NCI-H748 treated with DMSO at 0.1 percent for 48 hours (cell line): ENCODE measurements around the gene SMG1.
"Not testable (repeated sequence)": the region's sequence is repeated elsewhere in the genome, so short reads cannot be mapped to it uniquely, and the experiment has no call there.

Experiments used
- DNase-seq: peaks from one replicate; lab custom pipeline; 2025; lab: John Stamatoyannopoulos, UW

The SMG1 gene

DNA sequence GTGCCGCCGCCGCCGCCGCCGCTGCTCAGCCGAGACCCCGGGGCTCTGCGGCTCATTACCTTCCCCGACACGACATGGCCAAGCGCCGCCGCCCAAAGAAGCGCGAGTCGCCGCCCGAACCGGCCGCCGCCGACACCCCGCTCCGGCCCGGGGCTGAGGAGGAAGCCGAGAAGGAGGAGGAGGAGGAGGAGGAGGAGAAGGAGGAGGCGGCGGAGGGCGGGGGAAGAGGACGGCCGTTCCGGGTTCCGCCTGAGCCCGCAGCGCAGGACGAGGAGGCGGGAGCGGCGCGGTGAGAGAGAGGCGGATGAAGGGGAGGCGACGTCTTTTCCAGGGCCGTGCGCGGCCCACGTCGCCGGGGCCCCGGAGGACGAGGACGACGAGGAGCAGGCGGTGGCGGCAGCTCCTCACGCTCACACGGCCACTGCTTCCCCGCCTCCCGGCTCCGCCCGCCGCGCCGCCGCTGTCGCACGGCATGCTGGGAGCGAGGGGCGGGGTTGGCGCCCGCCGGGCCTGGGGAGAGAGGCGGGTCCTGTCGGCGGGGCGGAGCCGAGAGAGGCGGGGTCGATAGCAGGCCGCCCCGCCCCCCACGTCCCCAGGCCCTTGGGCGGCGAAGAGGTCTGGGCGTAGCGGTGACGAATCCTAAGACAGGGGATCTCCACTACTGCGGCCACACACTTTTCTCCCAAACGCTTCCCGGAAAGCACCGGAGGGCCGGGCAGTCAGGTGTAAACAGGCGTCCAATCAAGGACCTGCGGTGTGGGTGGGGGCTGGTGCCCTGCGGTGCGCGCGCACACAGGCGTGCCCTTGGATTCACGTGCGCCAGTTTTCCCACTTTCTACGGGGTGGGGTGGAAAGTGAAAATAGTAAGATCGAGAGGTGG lies at the start of gene SMG1:
SMG1 (minus strand) TSS at position 423 of the 880 bp plus-strand sequence; CDS start at position 56, 367 bp downstream.
- DNase-seq, result peak; percentile 77

DNA sequence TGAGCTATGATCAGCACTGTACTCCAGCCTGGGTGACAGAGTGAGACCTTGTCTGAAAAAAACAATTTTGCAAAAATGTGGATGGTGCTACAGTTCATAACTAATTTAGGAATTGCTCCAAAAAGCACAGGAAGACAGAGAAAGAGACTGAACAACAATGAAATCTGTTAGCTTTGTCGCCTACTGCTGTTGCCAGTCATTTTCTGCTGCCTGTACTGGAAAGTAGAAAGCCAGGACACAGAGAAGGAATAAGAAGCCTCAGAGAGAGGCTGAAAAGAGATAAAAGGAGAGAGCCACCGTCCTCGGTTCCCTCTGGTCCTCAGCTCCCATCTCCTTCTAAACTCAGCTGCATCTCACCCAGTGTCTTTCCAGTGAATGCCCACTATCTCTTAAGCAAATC lies 48.9 kb upstream of the SMG1 start:
- no peak for DNase-seq

DNA sequence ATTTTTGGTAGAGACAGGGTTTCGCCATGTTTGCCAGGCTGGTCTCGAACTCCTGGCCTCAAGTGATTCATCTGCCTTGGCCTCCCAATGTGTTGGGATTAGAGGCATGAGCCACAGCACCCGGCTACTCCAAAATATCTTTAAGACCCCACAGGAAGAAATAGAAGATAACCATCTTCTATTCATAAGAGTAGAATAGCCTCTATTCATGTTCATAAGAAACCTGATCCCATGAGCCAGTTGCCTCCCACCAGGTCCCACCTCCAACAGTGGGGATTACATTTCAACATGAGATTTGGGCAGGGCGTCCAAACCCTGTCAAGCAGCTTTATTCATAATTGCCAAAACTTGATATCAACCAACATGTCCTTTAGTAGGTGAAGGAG lies 43.6 kb upstream of the SMG1 start:
- DNase-seq, result no peak

DNA sequence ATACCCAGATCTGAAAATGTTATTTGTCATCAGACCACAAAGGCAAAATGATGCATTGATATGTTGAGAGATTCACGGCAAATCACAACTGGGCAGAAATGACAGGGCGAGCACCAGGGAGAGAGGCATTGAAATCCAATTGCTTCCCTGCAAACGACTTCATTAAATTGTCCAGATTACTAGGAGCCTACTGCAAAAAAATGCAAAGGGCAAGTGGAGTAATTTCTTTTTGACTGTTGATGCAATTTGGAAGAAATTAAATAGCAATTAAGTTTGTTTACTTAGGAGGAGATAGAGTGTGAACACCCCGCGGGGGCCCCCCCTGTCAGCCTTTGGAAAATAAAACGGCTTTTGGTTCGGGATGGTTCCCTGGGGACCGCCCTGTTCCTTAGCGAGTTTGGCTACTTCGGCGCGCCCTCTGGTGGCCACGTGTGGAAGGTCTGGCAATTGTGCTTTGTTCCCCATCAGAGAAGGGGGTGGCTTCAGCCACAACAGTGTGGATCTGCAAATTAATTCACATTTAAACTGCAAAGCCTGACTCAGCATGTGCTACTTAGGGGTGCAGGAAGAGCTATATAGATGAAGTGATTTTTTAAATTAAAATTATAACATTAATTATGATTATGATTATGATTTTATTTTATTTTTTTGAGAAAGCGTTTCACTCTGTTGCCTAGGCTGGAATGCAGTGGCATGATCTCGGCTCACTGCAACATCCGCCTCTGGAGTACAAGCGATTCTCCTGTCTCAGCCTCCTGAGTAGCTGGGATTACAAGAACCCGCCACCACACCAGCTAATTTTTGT lies 43.0 kb upstream of the SMG1 start:
- DNase-seq, result peak; percentile 53

DNA sequence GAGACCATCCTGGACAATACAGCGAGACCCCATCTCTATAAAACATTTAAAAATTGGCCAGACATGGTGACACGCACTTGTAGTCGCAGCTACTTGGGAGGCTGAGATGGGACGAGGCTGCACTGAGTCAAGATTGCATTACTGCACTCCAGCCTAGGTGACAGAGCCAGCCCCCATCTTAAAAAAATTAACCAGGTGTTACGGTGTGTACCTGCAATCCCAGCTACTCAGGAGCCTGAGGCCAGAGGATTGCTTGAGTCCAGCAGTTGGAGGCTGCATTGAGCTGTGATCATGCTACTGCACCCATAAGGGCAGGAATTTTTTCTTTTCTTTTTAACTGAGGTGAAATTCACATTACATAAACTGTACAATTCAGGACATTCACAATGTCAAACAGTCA lies 40.6 kb upstream of the SMG1 start:
- no peak for DNase-seq

DNA sequence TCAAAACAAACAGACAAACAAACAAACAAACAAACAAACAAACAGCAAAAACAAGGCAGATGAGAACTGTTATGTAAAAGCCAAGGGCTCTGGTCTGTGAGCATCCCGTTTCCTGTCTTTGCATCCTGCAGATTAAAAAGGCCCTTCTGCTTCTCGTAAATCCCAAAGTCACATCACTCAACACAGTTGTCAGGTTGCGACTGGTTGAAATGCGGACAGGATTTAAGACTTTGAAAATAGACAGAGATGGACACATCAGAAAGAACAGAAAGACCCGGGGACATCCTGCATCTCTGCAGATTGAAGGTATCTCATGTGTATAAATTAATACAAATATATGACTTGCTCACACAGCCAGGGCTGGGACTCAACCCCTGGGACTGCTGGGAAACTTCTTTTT lies 39.3 kb upstream of the SMG1 start:
- no peak for DNase-seq

DNA sequence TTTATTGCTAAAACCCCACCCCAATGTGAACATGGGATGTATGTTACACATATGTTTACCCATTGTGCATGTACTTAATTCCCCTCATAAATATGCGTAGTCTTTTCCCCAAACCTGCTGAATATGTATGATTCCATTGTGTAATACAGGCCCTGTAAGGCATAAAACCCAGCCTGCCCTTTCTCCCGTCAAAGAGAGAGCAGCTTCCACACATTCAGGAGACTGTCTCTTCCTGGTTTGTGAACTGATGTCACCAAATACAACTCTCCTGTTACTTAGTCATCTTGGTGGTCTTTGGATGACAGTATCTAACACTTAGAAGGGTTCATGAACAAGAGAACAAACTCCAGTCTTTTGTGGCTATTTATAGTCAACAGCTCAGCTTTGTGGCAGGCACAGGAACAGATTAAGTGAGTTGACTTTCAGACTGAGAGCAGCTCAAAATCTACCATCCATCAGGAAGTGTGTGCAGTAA lies 32.9 kb upstream of the SMG1 start:
- no peak for DNase-seq

DNA sequence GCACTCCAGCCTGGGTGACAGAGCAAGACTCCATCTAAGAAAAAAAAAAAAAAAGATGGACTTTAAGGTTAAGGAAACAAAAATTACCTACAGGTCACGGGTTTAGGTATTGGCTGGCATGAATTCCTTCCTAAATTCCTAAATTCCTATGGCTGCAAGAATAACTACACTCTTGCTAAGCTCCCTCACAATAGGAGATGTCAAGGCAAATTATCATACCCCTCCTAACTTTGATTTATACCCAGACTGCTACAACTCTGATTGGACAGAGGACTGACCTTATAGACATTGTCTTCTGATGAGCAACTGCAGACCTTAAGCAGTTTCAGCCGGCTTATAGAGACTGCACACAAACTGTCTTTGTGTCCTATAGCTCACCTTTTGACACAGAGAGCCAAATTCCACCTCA lies 32.4 kb upstream of the SMG1 start:
- no peak for DNase-seq

DNA sequence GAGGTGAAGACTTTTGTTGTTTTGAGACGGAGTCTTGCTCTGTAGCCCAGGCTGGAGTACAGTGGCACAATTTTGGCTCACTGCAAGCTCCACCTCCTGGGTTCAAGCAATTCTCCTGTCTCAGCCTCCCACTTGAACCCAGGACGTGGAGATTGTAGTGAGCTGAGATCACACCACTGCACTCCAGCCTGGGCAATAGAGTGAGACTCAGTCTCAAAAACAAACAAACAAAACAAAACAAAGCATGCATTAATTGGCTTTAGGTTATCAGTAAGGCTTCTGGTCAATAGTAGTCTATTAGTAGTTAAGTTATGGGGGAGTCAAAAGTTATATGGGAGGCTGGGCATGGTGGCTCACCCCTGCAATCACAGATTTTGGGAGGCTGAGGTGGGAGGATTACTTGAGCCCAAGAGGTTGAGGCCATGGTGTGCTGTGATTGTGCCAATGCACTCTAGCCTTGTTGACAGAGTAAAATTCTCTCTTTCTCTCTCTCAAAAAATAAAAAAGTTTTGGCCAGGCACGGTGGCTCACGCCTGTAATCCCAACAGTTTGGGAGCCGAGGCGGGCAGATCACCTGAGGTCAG lies 30.5 kb upstream of the SMG1 start:
- DNase-seq, result not testable (repeated sequence)

DNA sequence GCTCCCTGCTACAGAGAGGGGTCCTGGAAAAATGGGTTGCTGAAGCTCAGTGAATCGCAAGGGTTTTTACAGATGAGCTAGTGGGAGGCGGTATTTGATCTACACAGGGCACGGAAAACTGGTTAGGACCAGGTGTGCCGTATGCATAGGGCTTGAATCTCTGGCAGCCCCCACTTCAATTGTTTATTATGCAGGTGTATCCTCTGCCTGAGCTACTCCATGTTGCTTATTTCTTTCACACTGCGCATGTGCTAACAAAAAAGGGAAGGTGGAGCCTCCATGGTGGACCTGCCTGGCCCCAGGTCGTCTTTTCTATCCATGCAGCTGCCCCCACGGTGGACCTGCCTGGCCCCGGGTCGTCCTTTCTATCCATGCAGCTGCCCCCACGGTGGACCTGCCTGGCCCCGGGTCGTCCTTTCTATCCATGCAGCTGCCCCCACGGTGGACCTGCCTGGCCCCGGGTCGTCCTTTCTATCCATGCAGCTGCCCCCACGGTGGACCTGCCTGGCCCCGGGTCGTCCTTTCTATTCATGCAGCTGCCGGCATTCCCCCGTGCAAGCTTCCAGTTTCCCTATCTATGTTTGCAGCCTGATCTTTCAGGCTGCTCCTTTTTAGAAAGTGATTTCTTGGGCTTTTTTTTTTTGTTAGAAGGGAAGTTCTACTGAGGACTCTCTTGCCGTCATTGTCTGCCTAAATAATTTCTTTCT lies 29.8 kb upstream of the SMG1 start:
- DNase-seq, result peak; percentile 12

DNA sequence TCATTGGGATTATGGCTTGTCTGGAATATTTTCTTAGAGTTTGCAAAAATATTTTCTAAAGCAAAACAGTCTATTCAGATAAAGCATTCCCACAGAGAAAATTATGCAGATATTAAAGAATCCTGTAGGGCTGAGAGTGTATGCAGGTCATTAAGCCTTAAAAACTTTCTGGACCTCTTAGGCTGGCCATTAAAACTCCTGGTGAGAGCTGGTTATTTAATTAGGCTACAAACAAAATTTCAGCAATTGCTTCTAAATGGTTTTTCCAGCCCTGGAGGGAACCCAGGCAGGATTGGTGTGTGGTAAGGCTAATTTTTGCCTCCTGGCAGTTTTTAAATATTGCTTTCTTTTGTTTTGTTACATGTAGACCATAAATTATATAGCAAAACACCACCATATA lies 27.3 kb upstream of the SMG1 start:
- DNase-seq, result no peak

DNA sequence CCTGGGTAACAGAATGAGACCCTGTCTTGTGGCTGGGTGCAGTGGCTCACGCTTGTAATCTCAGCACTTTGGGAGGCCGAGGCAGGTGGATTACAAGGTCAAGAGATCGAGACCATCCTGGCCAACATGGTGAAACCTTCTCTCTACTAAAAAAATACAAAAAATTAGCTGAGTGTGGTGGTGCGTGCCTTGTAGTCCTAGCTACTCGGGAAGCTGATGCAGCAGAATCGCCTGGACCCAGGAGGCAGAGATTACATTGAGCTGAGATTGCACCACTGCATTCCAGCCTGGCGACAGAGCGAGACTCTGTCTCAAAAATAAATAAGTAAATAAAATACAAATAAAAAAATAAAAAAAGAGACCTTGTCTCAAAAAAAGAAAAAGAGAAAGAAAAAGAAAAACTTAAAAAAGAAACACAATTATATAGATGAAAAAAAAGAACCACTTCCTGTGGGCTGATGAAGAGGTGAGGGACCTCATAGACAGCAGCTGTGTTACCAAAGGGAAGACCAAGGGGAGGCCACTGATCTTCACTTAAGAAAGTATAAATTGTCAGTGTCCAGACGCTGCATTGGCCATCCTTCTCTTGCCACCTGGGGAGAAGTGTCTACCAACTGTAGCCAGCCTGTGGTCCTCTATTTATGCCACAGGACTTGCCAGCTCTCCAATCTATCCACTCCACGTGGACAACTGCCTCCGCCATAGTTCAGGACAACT lies 24.4 kb upstream of the SMG1 start:
- no peak for DNase-seq

DNA sequence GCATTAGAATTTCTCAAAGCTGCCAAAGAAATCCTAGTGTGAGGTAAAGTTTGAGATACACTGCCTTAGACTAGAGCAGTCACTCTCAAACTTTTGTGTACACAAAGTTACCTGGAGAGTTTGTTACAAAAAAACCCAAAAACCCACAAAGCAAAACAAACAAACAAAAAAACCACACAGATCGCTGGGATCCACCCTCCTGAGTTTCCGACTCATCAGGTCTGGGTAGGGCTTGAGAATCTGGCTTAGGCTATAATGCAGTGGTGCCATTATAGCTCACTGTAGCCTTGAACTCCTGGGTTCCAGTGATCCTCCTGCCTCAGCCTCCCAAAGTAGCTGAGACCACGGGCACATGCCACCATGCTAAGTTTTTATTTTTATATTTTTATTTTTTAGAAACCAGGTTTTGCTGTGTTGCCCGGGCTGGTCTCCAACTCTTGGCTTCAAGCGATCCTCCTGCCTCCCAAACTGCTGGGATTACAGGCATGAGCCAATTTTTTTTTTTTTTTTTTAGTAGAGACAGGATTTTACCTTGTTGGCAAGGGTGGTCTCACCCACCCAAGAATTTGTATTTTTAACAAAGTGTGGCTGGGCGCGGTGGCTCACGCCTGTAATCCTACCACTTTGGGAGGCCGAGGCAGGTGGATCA lies 22.3 kb upstream of the SMG1 start:
- no peak for DNase-seq

DNA sequence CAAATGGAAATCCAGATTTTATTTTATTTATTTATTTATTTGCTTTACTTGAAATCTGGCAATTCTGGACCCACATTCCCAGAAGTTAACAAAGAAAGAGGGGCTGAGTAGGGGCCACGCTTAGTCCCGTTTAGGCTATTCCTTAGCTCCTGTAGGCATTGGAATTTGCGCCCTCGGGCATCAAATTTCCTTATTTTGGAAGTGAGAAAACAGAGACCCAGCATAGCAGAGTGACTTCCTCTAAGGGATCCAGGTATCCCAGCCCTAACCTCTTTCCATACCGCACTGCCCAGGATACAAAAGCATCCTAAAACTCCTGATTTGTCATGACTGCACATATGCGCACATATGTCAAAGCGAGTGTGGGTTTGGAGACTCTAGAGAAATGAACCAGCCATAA lies 19.0 kb upstream of the SMG1 start:
- DNase-seq, result no peak

DNA sequence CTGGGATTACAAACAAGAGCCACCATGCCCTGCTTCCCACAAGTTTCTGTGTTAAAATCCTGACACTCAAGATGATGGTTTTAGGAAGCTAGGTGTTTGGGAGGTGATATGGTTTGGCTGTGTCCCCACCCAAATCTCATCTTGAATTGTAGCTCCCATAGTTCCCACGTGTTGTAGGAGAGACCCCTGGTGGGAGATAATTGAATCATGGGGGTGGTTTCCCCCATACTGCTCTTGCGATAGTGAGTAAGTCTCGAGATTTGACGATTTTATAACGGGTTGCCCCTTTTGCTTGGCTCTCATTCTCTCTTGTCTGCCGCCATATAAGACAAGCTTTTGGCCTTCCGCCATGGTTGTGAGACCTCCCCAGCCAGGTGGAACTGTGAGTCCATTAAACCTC lies 17.2 kb upstream of the SMG1 start:
- no peak for DNase-seq

DNA sequence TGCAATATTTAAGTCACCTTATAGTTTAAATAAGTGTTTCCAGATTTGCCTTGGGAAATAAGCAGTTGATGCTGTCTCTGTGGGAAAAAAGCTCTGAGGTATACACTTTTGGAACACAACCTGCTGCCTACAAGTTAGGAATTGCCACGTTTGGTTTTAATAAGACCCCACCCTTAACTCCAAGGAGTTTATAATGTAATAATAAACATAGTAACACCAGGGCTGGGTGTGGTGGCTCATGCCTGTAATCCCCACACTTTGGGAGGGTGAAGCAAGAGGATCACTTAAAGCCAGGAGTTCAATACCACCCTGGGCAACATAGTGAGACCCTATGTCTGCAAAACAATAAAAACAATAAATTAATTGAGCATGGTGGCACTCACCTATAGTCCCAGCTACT lies 15.9 kb upstream of the SMG1 start:
- DNase-seq, result no peak

DNA sequence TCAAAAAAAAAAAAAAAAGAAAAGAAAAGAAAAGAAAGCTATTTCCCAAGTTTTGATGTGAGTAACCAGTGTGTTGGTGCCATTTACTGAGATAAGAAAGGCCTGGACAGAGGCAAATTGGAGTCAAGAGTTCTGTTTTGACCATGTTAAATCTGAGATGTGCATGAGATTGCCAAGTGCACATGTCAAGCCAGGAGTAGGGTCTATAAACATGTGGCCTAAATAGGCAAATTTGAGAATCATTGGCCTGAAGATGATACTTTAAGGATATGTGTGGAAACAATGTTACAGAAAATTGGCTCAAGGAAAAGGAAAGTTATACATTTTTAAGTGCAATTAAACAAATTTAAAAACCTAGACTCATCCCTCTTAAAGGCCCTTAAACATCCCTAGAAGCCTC lies 15.3 kb upstream of the SMG1 start:
- no peak for DNase-seq

DNA sequence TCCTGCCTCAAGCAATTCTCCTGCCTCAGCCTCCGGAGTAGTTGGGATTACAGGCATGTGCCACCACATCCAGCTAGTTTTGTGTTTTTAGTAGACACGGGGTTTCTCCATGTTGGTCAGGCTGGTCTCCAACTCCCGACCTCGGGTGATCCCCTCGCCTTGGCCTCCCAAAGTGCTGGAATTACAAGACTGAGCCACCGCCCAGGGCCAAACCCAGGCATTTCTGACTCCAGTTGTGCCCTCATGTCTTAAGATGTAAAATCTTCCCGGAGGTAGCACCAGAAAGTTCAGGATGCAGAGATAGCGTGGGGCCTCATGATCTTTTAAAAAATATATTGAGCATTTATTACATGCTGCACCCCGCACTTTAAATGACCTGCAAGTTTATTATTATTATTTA lies 12.8 kb upstream of the SMG1 start:
- no peak for DNase-seq

DNA sequence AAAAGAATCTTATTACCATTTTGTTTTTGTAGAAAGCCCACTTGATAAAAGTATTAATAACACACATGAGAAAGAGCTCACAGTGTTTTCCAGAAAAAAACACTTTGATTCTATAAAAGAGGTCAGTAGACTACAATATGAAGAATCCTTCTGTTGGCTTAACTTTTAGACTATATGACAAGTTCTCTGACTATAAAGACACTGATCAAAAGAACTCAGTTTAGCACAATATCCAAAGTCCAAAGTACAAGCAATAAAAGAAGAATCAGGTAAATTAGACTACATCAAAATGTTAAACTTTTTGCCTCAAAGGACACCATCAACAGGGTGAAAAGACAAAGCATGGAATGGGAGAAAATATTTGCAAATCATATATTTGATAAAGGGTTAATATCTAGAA lies 11.2 kb upstream of the SMG1 start:
- no peak for DNase-seq

DNA sequence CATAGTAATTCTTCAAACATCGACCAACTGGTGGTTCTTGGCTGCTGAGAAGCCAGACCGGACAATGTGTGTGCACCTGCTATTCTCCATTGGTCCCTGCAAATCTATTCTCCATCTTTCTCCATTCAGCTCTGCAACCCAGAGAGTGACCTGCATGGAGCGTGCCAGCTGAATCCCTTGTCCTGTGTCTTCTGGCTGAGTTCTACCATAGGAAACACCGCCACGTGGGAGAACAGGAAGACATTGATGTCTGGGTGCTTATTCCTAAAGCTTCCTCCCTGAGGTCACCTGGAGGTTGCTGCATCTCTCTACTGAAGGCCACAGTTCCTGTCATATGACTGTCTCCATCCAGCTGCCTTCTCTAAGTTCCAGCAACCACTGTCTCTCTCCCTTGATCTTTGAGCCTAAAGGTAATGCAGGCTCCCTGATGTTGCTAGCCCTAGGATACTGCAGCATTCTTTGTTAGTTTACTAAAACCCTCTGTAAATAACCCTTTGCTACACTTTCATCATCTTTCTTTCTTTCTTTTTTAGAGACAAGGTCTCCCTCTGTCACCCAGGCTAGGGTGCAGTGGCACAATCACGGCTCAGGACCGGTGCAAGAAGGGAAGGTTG lies 10.6 kb upstream of the SMG1 start:
- no peak for DNase-seq

DNA sequence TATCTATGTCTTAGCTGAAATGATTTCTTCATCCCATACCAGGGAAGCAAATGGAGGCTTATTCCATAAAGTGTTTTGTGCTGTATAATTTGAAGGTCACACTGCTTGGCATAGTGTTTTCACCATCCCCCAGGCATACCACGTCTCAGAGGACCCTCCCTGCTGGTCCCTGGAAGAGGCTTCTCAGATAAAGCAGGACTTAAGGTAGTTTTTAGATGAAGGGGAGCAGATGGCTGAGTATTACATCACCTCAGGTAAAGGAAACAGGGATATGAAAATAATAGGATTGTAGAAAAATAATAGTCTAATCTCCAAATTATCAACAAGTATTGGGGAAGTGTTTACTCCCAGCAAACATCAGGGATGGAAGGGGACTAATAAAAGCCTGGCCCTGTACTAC lies 7.3 kb upstream of the SMG1 start:
- no peak for DNase-seq
